HepG2 (cell line): ENCODE results near the gene SLC48A1. TPM values are rescaled to one million over a fixed set of nuclear protein-coding genes. Genes with fewer than 3 reads are reported as not detected.

Experiments
- ATAC-seq: fragments of 200-7000 bp; cut with Tn5 transposase; 3 replicates; pipeline ENCODE4 v1.9.1; 2020; ENCODE audit warnings: mild to moderate bottlenecking, moderate library complexity
- BruUV-seq: library from RNA; stranded (reverse); fragments of 400-500 nt; replicated peaks from 2 replicates; lab custom pipeline; 2021; lab: Mats Ljungman, UMichigan
- CTCF ChIA-PET: fragments of 300-600 bp; formaldehyde crosslinking; extraction: SDS; loops from one replicate; lab custom pipeline; 2021; ENCODE audit warnings: low total read pairs, inconsistent platforms, low intra/inter-chr PET ratio; lab: Yijun Ruan, JAX
- POLR2A ChIA-PET: fragments of 350-600 bp; sonication (Branson Sonifier 250); formaldehyde crosslinking; loops from one replicate; lab custom pipeline; 2020; ENCODE audit warnings: antibody characterized with exemption, inconsistent platforms; lab: Yijun Ruan, JAX
- DNase-seq: peaks from one replicate; pipeline ENCODE4 v3.0.0-alpha.2; 2015; ENCODE audit warnings: low spot score
- FAIRE-seq: peaks from 3 replicates; lab custom pipeline; 2011; peaks lifted over from hg19 to GRCh38; lab: Jason Lieb, UNC
- H2AFZ ChIP-seq: one replicate; pipeline ENCODE4 v1.6.1; 2011; ENCODE audit warnings: low read length, inconsistent platforms
- H3K27ac ChIP-seq: fragments of 300-600 bp; 3 replicates; pipeline ENCODE4 v1.8.0; 2011; ENCODE audit warnings: mixed run types, mild to moderate bottlenecking, mixed read lengths, low read length, inconsistent platforms; ENCODE audit not compliant: insufficient read depth; ENCODE audit errors: extremely low read length
- H3K27me3 ChIP-seq, 2 experiments: fragments of 200-600 bp in 1 of 2; 2 replicates in 1 of 2; 3 replicates in 1 of 2; pipeline versions ENCODE4 v1.6.0 to v1.8.0; 2011; ENCODE audit warnings: low read length in 2 of 2, mild to moderate bottlenecking in 2 of 2, moderate library complexity in 2 of 2, inconsistent platforms in 1 of 2; ENCODE audit not compliant: insufficient read depth in 2 of 2, control insufficient read depth in 1 of 2
- H3K36me3 ChIP-seq, 2 experiments: fragments of 200-600 bp in 1 of 2; replicated peaks in 1 of 2; 2 replicates in 1 of 2; 3 replicates in 1 of 2; pipeline versions ENCODE4 v1.5.1 to v1.8.0; 2011; ENCODE audit warnings: low read length in 2 of 2, inconsistent platforms in 1 of 2; ENCODE audit not compliant: insufficient read depth in 2 of 2, control insufficient read depth in 1 of 2
- H3K4me1 ChIP-seq: 2 replicates; pipeline ENCODE4 v1.5.1; 2012; ENCODE audit warnings: low read length, inconsistent platforms; ENCODE audit not compliant: insufficient read depth
- H3K4me2 ChIP-seq: 2 replicates; pipeline ENCODE4 v1.6.0; 2011; ENCODE audit warnings: low read depth, low read length, inconsistent platforms
- H3K4me3 ChIP-seq, 3 experiments: fragments of 200-600 bp in 1 of 3; sonication (generic), shearing (Covaris generic) in 1 of 3; replicated peaks in 1 of 3; 2 replicates each; pipeline ENCODE4 v1.5.1; 2011 to 2016; ENCODE audit warnings: low read length in 3 of 3, inconsistent platforms in 2 of 3, low read depth in 2 of 3, mild to moderate bottlenecking in 2 of 3, control low read depth in 1 of 3, mixed read lengths in 1 of 3; ENCODE audit not compliant: insufficient read depth in 1 of 3
- H3K79me2 ChIP-seq: one replicate; pipeline ENCODE4 v1.6.1; 2011; ENCODE audit warnings: low read length, inconsistent platforms; ENCODE audit not compliant: insufficient read depth
- H3K9ac ChIP-seq: 2 replicates; pipeline ENCODE4 v1.6.0; 2011; ENCODE audit warnings: mild to moderate bottlenecking, low read depth, low read length, inconsistent platforms; ENCODE audit not compliant: insufficient read depth
- H3K9me3 ChIP-seq: 2 replicates; pipeline ENCODE4 v1.5.1; 2012; ENCODE audit warnings: mild to moderate bottlenecking, low read length
- H4K20me1 ChIP-seq: 2 replicates; pipeline ENCODE4 v1.6.0; 2011; ENCODE audit warnings: inconsistent platforms, mild to moderate bottlenecking, low read length, moderate library complexity; ENCODE audit not compliant: insufficient read depth
- RARA ChIP-seq: IDR thresholded peaks from 2 replicates; pipeline ENCODE4 v1.6.1; 2016; ENCODE audit warnings: missing genetic modification reagents, missing compliant biosample characterization
- ZBTB39 ChIP-seq: sonication (generic); formaldehyde crosslinking; IDR thresholded peaks from 2 replicates; pipeline ENCODE4 v1.5.0; 2020; ENCODE audit warnings: missing genetic modification reagents
- ZNF512 ChIP-seq: sonication (generic); formaldehyde crosslinking; IDR thresholded peaks from 2 replicates; pipeline ENCODE4 v1.4.0; 2020; ENCODE audit warnings: mild to moderate bottlenecking, missing genetic modification reagents
- WGBS: methylation state at CpG from one replicate; pipeline ENCODE4 v1.1.6; 2017; ENCODE audit warnings: low lambda C conversion rate; 5-methylcytosine and 5-hydroxymethylcytosine counted together
- in situ Hi-C: cut with HindIII; loops from 2 replicates; pipeline ENCODE4 v1.10.0; 2017; ENCODE audit warnings: low pct_unique_long_range_greater_than_20kb; ENCODE audit not compliant: extremely low pct_ligation_motif_present
- intact Hi-C: fragments of 100-400 bp; cut with micrococcal nuclease; formaldehyde crosslinking; loops from one replicate; pipeline ENCODE4 v1.10.0; 2022; ENCODE audit not compliant: unreplicated experiment
- polyA plus RNA-seq, 8 experiments: library from polyadenylated mRNA; depleted of rRNA in 3 of 8; stranded (reverse) in 7 of 8; unstranded in 1 of 8; fragments of >200 nt; fragmentation: Illumina TruSeq in 4 of 8; extraction: Trizol in 4 of 8; gene quantifications; 2 replicates each; pipeline versions ENCODE4 v1.2.1 to v1.2.3, GENCODE V29; 2011 to 2016; ENCODE audit warnings: low read depth in 4 of 8, missing spikeins in 1 of 8, mixed read lengths in 1 of 8; ENCODE audit not compliant: insufficient read depth in 1 of 8
- total RNA-seq, 5 experiments: library from RNA; depleted of rRNA; stranded (reverse); fragments of >200 nt; fragmentation: Illumina TruSeq; extraction: Trizol; gene quantifications; 2 replicates each; pipeline ENCODE4 v1.2.3, GENCODE V29; 2016; ENCODE audit warnings: low read depth in 1 of 5

SLC48A1 gene
- total and polyA plus RNA-seq, 2 of the 13 experiments (the other 11 are each of a cell fraction or from before 2014, with no cell fraction given): 2.2 to 3.7 TPM

GRCh38 chr12:47748899-47749298 lies 24.1 kb upstream of the SLC48A1 start:
- Histone ChIP-seq H4K20me1 (no peaks in the 10 kb centered on the region), H3K27ac (no peak overlapping the region), H3K9me3 (no peaks in the 10 kb centered on the region), H3K9ac (no peak overlapping the region), H3K4me3 (no peak overlapping the region), H2AFZ (no peak overlapping the region), H3K36me3 (no peaks in the 10 kb centered on the region), H3K79me2 (no peaks in the 10 kb centered on the region), H3K4me1 (peaks cover 22% of the 10 kb centered on the region), H3K27me3 (peaks cover 19 to 65% of the 10 kb centered on the region in 2 experiments; a peak in 4 of 5 replicates), H3K4me2 (no peak overlapping the region)
- in situ Hi-C loops: no loop called here
- intact Hi-C loops: no loop called here
- FAIRE-seq (no peak), DNase-seq (no peak), ATAC-seq (no peak)
- TF ChIP-seq ZNF512 (CRISPR knock-in tag): no peak
- no peak for TF ChIP-seq ZBTB39 (CRISPR knock-in tag)
- no peak for TF ChIP-seq RARA
- no TSS peak for BruUV-seq
- CTCF ChIA-PET: interaction anchor here (1.1 kb wide), 1 partner anchor 10 kb away, joined by 3 read pairs; the partner anchor contains the start of gene RAPGEF3
- POLR2A ChIA-PET: no interaction called here
- WGBS: 6% methylated on average over 2 of the region's 3 CpGs
